ENCODE data around the gene ARID1A. TPM values are rescaled to one million over a fixed set of nuclear protein-coding genes. Genes with fewer than 3 reads are reported as not detected.

ARID1A gene
- total and polyA plus RNA-seq, 2 of the 4 experiments (the other 2 are of a cell fraction), result 14.0 to 40.7 TPM

GRCh38 chr1:26726784-26727183 lies 31.0 kb downstream of the ARID1A start:
- peaks cover 95% of the 10 kb centered on the region for H4K20me1 ChIP-seq (ENCODE audit: insufficient read depth, low read length)
- H3K36me3 ChIP-seq (ENCODE audit: control insufficient read depth, insufficient read depth, low read length), result peaks cover 13% of the 10 kb centered on the region
- H3K56ac ChIP-seq (ENCODE audit: extremely low read depth, insufficient read depth, low read length), result no peak overlapping the region

More at GRCh38 chr1:26726784-26727183, 31.0 kb downstream of the ARID1A start:
- Histone ChIP-seq H4K8ac (ENCODE audit: low read depth in 2 of 2, low read length in 2 of 2) (no peak overlapping the region), H3K27ac (ENCODE audit: insufficient read depth, low read length) (no peak overlapping the region), H3K9me1 (ENCODE audit: insufficient read depth, low read length) (peaks cover 39% of the 10 kb centered on the region), H3K9ac (ENCODE audit: low read depth, low read length) (no peak overlapping the region), H2BK15ac (ENCODE audit: low read depth, low read length) (no peak overlapping the region), H3K4me2 (ENCODE audit: low read depth, low read length) (no peak overlapping the region), H4K5ac (ENCODE audit: low read depth, low read length) (no peak overlapping the region), H3K4me3 (ENCODE audit: insufficient read depth, low read depth, low read length) (no peak overlapping the region), H3K4me1 (ENCODE audit: control insufficient read depth, insufficient read depth, low read length) (peaks cover 36% of the 10 kb centered on the region), H2BK5ac (ENCODE audit: low read depth, low read length, poor library complexity, severe bottlenecking) (no peak overlapping the region), H2AK9ac (replicated peaks; ENCODE audit: low read depth, low read length, poor library complexity) (no peak overlapping the region), H3K27me3 (ENCODE audit: control insufficient read depth, insufficient read depth, low read length) (no peaks in the 10 kb centered on the region), H3K14ac (replicated peaks; ENCODE audit: low read depth, low read length) (no peak overlapping the region), H3K4ac (ENCODE audit: low read depth, low read length) (no peak overlapping the region), H3K18ac (ENCODE audit: low read depth, low read length) (no peak overlapping the region), H3K23ac (ENCODE audit: low read depth, low read length) (no peak overlapping the region), H2BK20ac (ENCODE audit: low read depth, low read length) (no peak overlapping the region), H4K91ac (ENCODE audit: insufficient read depth, low read depth, low read length) (no peak overlapping the region), H2AK5ac (ENCODE audit: low read depth, low read length) (no peak overlapping the region), H3K9me3 (ENCODE audit: control insufficient read depth, insufficient read depth, low read length) (no peaks in the 10 kb centered on the region), H2AFZ (replicated peaks; ENCODE audit: low read length, poor library complexity) (no peak overlapping the region), H2BK120ac (ENCODE audit: low read depth, low read length) (no peak overlapping the region), H3K79me1 (ENCODE audit: low read depth in 1 of 2, low read length in 2 of 2) (peaks cover 11 to 91% of the 10 kb centered on the region in 2 experiments)
- dilution Hi-C loops (cut with HindIII; ENCODE audit: low sequenced_read_pairs, unreplicated experiment), result no loop called here
- WGBS, 2 experiments (ENCODE audit: extremely low coverage in 2 of 2, insufficient read length in 1 of 2), result no CpG with 5 or more reads among the region's 1 CpG
- intact Hi-C loops (cut with micrococcal nuclease), result no loop called here
- in situ Hi-C loops (cut with MboI; ENCODE audit: low sequenced_read_pairs), result no loop called here
- ATAC-seq (ENCODE audit: low read depth) (no peak), DNase-seq (no peak)
- ChIA-PET CTCF (no interaction called here), POLR2A (ENCODE audit: unreplicated experiment) (interaction anchor here (0.6 kb wide), 1 partner anchor 11 kb away, joined by 13 read pairs; no protein-coding TSS in a partner anchor)
- BruUV-seq (replicated peaks), result no TSS peak
- TF ChIP-seq NFE2L2 (IDR thresholded peaks at IDR 0.05; ENCODE audit: low read depth, low read length) (no peak), MXI1 (IDR thresholded peaks at IDR 0.05; ENCODE audit: borderline replicate concordance, low read depth, low read length) (no peak), RCOR1 (IDR thresholded peaks at IDR 0.05; ENCODE audit: insufficient replicate concordance, low read length) (no peak), CTCF (conservative IDR thresholded peaks at IDR 0.05; ENCODE audit: low read depth, low read length) (no peak), CHD1 (IDR thresholded peaks at IDR 0.05; ENCODE audit: low read depth, low read length) (no peak), MAFK (IDR thresholded peaks at IDR 0.05; ENCODE audit: low read depth, low read length) (no peak), SMC3 (IDR thresholded peaks at IDR 0.05; ENCODE audit: low read depth, low read length) (no peak)
- TF ChIP-seq, protein P1, sequence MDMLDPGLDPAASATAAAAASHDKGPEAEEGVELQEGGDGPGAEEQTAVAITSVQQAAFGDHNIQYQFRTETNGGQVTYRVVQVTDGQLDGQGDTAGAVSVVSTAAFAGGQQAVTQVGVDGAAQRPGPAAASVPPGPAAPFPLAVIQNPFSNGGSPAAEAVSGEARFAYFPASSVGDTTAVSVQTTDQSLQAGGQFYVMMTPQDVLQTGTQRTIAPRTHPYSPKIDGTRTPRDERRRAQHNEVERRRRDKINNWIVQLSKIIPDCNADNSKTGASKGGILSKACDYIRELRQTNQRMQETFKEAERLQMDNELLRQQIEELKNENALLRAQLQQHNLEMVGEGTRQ (IDR thresholded peaks at IDR 0.05; ENCODE audit: low read depth, low read length), result no peak
